NCI-H187 treated with DMSO at 0.1 percent for 48 hours (cell line): Measurements from ENCODE around the gene ZNF563.
"Not testable (repeated sequence)": the region's sequence is repeated elsewhere in the genome, so short reads cannot be mapped to it uniquely, and the experiment has no call there.

ENCODE experiments used
- DNase-seq: peaks from one replicate; lab custom pipeline; 2025; lab: John Stamatoyannopoulos, UW

ZNF563 gene

DNA sequence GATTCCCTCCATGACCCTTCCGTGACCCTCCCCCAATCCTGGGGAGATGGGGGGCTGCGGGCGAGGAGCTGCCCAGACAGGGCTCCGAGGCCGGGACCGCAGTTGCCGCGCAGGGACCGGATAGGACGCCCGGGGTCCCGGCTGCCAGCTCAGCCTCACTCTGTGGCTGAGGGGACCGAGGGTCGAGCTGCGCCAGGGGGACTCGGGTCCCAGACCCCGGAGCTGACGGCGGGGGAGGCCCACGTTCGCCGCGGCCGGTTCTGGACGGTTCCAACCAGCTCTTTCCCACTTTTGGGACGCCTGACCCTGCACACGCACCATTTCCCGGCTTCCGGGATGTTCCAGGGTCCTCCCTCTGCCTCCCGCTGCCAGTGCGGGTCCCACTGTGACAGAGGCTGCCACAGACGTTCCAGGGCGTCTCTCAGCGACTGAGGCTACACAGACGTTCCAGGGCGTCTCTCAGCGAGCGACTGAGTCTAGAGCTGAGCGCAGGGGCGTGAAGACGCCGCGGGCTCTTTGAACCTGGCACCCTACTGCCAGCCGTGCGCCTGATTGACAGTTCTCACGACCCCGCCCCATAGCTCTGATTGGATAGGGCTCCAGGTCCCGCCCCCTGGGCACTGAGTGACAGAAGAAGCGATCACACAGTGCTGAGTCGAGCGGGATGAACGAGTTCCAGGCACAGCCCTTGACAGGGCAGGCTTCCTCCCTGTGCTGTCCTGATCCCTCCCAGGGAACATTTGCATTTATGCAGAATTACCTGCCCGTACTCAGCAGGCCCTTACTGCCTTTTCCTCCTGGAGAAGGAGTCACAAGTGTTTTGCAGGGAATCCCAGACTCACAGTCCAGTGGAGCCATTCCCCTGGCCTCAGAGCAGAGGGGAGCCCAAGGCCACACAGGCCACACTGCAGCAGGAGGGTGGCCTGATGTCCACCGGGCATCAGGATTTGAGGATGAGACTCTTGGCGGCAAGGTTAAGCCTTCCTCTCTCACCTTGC, at the start of gene ZNF563:
TSS of gene ZNF563 (minus strand) at position 472 of the 998 bp plus-strand sequence. CDS start at position 321, 151 bp downstream.
- peak; percentile 54 for DNase-seq

DNA sequence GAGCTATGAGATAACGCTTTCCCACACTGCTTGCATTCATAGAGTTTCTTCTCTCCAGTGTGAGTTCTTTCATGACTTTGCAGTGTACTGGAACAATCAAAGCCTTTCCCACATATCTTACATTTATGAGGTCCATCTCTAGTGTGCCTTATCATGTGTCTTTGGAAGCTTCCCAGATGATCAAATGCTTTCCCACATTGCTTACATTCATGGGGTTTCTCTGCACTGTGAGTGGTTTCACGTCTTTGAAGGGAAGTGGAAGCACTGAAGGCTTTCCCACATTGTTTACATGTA, 47.0 kb upstream of the ZNF563 start:
- DNase-seq: no peak

DNA sequence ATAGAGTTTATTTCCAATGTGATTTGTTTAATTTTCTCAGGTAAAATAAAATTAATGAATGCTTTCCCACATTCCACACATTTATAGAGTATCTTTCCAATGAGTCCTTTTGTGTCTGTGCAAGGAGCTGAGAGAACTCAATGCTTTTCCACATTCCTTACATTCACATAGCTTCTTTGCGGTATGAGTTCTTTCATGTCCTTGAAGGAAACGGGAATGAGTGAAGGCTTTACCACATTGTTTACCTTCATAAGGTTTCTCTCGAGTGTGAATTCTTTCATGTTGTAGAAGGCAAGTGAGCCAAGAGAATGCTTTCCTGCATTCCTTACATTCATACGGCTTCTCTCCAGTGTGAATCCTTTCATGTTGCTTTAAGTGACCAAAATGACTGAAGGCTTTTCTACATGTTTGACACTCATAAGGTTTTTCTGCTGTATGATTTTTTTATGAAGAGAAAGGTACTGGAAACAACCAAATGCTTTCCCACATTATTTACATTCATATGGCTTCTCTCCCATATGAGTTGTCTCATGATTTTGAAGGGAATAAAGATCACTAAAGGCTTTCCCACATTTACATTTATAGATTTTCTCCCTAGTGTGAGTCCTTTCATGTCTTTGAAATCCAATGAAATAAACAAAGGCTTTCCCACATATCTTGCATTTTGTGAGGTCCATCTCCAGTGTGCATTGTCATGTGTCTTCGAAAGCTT, 46.5 kb upstream of the ZNF563 start:
- DNase-seq: no peak

DNA sequence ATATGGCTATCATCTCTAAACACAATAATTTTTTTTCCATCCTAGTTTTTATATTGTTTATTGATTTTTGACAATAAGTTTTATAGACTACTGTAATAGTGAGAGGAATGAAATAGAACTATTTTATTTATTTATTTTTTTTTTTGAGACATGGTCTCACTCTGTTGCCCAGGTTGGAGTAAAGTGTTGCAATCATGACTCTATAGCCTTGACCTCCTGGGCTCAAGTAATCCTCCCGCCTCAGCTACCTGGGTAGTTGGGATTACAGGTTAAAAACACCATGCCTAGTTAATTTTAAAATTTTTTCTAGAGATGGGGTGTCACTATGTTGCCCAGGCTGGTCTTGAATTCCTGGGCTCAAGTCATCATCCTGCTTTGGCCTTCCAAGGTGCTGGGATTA, 40.6 kb upstream of the ZNF563 start:
- no peak for DNase-seq

DNA sequence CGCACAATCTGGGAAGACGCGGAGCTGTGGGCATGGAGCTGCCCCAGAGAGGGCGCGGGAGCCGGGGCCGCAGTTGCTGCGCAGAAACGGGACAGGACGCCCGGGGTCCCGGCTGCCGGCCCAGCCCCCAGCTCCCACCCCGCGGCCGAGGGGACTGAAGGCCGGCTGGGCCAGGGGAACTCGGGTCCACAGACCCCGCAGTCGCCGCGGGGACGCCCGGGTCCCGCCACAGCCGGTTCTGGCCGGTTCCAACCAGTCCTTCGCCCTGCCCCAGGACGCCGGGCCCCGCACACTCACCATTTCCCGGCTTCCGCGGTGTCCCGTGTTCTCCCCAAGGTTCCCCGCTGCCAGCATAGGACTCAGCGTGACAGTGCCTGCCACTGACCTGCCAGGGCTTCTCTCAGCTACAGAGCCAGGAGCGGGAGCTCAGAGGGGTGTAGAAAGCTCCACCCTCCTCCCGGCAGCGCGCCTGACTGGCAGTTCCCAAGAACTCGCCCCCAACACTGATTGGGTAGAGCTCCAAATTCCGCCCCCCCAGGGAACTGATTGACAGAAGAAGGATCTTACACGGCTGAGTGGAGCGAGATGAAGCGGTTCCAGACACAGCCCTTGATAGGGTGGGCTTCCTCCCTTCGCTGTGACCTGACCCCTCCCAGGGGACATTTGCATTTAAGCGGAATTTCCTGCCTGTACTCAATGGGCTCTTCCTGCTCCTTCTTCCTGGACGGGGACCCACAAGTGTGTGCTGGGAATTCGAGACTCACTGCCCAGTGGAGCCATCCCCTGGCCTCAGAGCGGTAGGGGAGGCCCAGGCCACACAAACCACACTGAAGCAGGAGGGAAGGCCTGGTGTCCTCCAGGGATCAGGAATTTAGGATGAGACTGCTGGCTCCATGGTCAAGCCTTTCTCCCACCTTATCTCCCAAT, 32.1 kb upstream of the ZNF563 start, which contains the start of gene ZNF442:
TSS of gene ZNF442 (minus strand) at position 448 of the 927 bp plus-strand sequence. CDS start 2,052 bp downstream, outside the sequence.
- no peak for DNase-seq

DNA sequence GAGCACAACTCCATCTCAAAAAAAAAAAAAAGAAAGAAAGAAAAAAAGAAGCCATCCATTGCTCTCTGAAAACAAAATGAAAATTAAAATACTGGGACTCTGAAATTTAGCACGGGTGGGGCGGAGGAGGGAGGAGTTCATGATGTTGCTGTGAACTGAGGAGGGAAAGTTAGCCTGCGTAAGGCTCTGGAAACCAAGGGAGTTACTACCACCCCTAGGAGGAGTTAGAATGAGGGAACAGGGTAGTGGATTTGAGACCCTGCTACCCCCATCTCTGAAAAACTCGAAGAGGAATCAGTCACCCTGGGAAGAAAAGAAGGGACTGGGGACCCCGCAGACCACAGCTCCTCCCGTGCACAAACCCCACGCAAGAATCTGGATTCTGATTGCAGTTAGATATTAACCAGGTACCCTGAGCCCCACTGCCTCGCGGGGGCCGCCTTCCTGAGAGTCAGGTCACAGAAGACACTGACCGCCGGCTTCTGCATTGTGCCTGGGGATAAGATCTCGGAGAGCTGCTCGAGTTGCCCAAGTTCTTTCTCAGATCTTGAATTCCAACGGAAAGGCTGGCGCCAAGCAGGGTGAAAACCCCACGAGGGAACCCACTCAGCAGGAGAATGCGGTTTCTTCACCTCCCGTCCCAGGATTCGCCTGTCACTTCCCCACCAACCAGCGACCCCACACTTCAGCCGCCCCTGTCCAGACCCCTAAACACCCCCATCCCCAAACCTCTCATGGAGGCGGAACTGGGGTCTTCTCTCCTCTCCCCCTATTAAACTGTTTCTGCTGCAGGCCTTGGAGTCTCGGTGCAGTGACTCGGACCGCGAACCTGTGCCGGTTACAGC, 31.2 kb upstream of the ZNF563 start:
- DNase-seq: no peak

DNA sequence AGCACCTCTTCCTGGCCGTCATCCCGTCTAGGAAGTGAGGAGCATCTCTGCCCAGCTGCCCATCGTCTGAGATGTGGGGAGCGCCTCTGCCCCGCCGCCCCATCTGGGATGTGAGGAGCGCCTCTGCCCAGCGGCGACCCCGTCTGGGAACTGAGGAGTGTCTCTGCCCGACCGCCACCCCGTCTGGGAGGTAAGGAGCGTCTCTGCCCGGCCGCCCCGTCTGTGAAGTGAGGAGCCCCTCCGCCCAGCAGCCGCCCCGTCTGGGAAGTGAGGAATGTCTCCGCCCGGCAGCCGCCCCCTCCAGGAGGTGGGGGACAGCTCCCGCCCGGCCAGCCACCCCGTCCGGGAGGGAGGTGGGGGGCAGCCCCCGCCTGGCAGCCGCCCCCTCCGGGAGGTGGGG, 28.8 kb upstream of the ZNF563 start:
- not testable (repeated sequence) for DNase-seq

DNA sequence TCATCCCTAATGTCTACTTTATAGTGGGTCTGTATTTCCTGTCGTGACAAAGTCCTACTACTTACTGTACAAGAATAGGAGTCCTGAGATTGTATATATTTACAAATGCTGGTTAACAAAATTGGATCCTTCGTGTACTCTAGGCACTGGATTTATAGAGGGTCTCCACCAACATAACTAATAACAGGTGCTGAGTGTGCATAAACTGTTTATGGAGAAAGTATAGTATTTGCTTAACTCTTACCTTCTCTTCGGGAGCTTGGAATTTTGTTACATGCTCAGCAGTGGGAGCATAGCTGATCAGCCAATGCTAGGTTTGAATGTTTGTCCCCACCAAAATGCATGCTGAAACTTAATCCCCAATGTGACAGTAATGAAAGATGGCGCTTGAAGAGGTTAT, 19.9 kb upstream of the ZNF563 start:
- no peak for DNase-seq

DNA sequence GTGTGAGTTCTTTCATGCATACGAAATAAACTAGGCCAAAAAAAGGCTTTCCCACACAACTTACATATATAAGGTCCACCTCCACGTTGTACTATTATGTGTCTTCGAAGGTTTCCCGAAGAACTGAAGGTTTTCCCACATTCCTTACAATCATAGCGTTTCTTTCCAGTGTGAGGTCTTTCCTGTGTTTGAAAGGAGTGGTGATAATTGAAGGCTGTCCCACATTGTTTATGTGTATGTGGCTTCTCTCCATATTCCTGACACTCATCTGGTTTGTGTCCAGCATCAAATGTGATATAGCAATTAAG, 17.4 kb upstream of the ZNF563 start:
- DNase-seq: no peak

DNA sequence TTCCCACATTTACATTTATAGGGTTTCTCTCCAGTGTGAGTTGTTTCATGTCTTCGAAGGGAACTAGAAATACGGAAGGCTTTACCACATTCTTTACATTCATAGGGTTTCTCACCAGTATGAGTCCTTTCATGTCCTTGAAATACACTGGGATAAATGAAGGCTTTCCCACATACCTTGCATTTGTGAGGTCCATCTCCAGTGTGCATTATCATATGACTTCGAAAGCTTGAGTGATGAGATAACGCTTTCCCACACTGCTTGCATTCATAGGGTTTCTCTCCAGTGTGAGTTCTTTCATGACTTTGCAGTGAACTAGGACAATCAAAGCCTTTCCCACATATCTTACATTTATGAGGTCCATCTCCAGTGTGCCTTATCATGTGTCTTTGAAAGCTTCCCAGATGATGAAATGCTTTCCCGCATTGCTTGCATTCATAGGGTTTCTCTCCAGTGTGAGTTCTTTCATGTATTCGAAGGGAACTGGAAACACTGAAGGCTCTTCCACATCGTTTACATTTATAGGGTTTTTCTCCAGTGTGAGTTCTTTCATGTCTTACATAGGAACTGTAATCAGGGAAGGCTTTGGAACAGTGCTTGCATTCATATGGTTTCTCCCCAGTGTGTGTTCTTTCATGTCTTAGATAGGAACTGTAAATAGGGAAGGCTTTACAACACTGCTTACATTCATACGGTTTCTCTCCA, 16.9 kb upstream of the ZNF563 start:
- no peak for DNase-seq

DNA sequence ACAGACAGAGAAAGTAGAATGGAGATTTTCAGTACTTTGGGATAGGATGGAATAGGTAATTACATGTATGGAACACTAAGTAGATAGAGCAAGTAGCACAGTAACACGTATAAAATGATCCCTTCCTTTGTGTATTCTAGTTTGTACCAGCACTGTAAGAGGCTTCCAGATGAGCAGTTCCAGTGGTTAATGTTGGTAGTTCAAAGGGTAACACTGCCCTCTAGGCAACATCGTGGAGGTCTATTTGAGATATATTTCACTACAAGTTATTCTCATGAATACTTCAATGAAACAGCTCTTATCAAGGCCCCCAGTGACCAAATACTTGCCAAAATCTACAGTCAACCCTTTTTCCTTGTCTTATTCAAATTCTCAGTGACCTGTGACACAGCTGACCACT, 13.5 kb upstream of the ZNF563 start:
- no peak for DNase-seq

DNA sequence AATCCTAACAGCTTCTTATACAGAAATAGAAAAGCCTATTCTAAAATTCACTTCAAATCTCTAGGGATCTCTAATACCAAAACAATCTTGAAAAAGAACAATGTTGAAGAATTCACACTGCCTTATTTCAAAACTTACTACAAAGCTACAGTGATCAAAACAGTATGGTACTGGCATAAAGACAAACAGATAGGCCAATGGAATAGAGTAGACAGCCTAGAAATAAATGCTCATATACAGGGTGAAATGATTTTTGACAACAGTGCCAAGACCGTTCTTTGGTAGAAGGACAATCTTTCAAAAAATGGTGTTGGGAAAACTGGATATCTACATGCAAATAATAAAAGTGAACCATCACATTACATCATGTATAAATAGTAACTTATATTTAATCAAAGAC, 11.8 kb upstream of the ZNF563 start:
- no peak for DNase-seq

DNA sequence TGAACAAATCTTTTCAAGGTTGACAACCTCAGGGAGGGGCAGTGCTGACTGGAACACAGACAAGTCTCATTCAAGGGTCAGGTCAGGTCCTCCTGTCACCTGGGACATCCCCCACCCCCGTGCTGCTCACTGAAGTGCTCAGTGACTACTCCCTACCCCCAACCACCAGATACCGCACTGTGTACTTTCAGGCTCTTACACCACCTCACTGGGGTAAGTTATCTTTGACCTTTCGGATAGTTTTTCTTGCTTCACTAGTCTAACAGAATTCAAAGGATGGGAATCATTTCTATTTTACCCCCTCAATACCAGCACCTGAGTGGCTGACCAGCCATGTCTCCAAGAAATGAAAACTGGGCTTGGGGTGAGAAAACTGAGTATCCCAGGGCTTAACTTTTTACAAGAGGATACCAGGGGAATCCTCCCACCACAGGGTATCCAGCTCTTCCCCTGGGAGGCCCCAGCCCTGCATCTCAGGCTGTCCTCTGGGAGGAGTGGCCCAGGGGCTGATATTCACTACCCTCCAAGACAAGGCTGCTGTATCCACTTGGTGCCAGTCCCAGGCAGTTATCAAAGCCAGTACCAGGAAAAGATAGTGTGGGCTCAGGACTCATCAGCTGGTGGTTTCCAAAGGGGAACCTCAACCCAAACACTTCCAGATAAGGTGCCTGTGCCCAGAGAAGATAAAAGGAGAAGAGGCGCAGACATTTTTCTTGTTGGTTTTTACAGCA, 2.1 kb downstream of the ZNF563 start:
- no peak for DNase-seq

DNA sequence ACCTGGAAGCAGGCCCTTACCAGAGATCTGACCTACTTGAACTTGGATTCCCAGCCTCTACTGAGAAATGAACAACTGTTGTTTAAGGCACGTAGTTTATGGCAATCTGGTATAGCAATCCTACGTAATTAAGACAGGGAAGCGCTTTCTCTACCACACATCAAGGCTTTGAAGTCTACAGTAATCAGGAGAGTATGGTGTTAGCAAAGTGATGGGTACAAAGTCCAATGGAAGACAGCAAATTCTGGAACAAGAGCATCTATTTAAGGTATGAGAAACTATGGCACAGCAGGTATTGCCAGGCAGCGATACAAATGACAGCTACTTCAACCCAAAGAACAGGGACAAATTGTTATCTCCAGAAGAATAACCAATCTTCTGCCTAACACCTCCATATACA, 3.1 kb downstream of the ZNF563 start:
- DNase-seq: no peak

DNA sequence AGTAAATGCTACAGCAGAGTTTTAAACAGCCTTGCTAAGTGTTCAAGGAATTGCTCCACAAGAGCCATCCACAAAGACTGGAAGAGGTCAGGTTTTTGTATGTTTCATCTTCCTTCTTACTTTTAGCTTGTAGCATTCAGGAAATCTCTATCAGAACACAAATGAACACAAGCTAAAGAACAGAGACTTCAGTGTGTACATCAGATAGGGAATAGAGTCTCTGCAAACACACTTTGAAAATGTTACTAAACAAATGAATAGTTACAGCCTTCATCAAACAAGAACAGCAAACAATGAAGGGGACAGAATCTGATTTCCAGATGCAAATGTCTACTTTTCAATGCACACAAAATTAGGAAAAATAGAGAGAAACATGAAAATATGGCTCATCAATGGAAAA, 7.7 kb downstream of the ZNF563 start:
- no peak for DNase-seq

DNA sequence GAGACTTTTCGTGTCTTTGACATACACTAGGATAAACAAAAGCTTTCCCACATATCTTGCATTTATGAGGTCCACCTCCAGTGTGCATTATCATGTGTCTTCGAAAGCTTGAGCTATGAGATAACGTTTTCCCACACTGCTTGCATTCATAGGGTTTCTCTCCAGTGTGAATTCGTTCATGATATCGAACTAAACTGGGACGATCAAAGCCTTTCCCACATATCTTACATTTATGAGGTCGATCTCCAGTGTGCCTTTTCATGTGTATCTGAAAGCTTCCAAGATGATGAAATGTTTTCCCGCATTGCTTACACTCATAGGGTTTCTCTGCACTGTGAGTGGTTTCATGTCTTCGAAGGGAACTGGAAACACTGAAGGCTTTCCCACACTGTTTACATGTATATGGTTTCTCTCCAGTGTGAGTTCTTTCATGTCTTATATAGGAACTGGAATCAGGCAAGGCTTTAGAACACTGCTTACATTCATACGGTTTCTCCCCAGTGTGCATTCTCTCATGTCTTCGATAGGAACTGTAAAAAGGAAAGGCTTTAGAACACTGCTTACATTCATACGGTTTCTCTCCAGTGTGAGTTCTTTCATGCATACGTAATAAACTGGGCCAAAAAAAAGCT, 14.5 kb downstream of the ZNF563 start:
- DNase-seq: no peak

DNA sequence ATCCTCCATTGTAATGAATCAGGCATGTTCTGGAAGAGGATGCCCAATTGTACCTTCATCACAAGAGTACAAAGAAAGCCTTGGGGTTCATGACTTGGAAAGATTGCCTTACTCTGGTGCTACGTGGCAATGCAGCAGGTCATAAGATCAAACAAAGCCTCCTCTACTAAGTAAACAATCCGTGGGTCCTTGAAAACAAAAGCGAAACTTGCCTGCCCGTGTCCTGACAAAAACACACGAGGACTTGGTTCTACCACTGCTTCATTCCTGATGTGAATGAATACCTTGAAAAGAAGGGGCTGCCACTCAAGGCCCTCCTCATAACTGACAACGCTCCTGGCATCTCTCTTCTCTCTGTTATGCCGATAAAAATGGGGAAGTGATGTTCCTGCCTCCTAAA, 18.9 kb downstream of the ZNF563 start:
- DNase-seq: no peak

DNA sequence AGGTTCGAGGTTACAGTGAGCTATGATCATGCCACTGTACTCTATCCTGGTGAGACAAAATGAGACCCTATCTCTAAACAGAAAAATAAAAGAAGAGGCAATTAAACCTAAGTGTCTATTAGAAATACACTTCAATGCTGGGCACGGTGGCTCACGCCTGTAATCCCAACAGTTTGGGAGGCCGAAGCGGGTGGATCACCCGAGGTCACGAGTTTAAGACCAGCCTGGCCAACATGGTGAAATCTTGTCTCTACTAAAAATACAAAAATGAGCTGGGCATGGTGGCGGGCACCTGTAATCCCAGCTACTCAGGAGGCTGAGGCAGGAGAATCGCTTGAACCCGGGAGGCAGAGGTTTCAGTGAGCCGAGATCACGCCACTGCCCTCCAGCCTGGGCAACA, 24.5 kb downstream of the ZNF563 start:
- DNase-seq: not testable (repeated sequence)

DNA sequence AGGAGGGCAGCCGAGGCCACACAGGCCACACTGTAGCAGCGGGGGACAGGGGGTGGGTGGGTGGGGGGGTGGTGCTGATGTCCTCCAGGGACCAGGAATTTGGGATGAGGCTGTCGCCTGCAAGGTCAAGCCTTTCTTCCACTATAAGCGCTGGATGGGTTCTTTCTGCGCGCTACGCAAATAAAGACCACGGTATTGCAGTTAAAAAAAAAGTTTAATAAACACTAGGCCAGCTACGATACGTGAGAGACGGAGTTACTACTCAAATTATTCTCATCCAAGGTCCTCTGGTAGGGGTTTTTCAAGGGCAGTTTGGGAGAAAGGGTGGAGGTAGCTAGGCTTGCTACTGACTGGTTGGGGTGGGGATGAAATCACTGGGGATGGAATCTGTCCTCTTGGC, 38.2 kb downstream of the ZNF563 start:
- no peak for DNase-seq
